Nephron (organoid): ENCODE results near the gene OVCH1.
"Not testable (repeated sequence)": the region's sequence is repeated elsewhere in the genome, so short reads cannot be mapped to it uniquely, and the experiment has no call there.

Source experiments
- H3K27ac Mint-ChIP-seq, 3 experiments: 2 replicates each; pipeline ENCODE4 v1.8.0; 2020; ENCODE audit warnings: mixed read lengths in 3 of 3, mild to moderate bottlenecking in 2 of 3, moderate library complexity in 1 of 3
- H3K27me3 Mint-ChIP-seq: 2 replicates; pipeline ENCODE4 v1.8.0; 2021; ENCODE audit warnings: low read depth, mild to moderate bottlenecking, moderate library complexity, mixed read lengths
- H3K36me3 Mint-ChIP-seq: 2 replicates; pipeline ENCODE4 v1.8.0; 2020; ENCODE audit warnings: low read depth, mixed read lengths
- H3K4me1 Mint-ChIP-seq: 2 replicates; pipeline ENCODE4 v1.8.0; 2020; ENCODE audit warnings: mixed read lengths
- H3K4me3 Mint-ChIP-seq, 3 experiments: 2 replicates each; pipeline ENCODE4 v1.8.0; 2020; ENCODE audit warnings: mild to moderate bottlenecking in 3 of 3, mixed read lengths in 3 of 3, moderate library complexity in 2 of 3
- H3K9me3 Mint-ChIP-seq: 2 replicates; pipeline ENCODE4 v1.8.0; 2020; ENCODE audit warnings: mixed read lengths
- CTCF ChIP-seq, 3 experiments: fragments of 200-600 bp; sonication (generic); IDR thresholded peaks; one replicate each; pipeline ENCODE4 v1.5.0; 2021; ENCODE audit warnings: antibody characterized with exemption in 3 of 3; ENCODE audit not compliant: unreplicated experiment in 3 of 3

The OVCH1 gene

DNA sequence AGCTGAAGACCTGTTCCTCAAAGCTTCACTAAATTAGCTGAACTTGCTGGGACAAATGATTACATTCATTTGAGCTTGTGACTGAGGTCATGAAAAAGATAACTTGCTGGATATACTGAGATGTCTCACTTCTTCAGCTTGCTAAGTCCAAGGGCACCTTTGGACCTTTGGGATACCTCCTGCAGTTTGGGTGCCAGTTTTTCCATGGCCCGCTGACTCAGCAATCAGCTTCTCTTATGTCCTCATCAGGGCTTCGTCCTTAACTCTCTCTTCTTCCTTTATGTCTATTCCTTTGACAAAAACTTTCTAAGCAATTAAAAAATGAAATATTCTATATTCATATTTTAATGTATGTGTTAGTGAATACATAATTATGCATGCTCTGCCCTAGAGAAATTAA, 45.6 kb downstream of the OVCH1 start:
- Mint-ChIP-seq H3K36me3 (no peaks in the 10 kb centered on the region), H3K27me3 (no peaks in the 10 kb centered on the region), H3K4me1 (no peaks in the 10 kb centered on the region), H3K9me3 (no peaks in the 10 kb centered on the region), H3K4me3 (no peak overlapping the region), H3K27ac (no peak overlapping the region)
- TF ChIP-seq CTCF (IDR thresholded peaks at IDR 0.05; ENCODE audit: unreplicated experiment in 3 of 3), result no peak

- no peak for TF ChIP-seq CTCF (IDR thresholded peaks at IDR 0.05; ENCODE audit: unreplicated experiment in 3 of 3)
- H3K36me3 Mint-ChIP-seq, result no peaks in the 10 kb centered on the region
- no peak overlapping the region for H3K4me3 Mint-ChIP-seq
- H3K27me3 Mint-ChIP-seq, result no peaks in the 10 kb centered on the region
- H3K27ac Mint-ChIP-seq, result no peak overlapping the region
- H3K9me3 Mint-ChIP-seq, result no peaks in the 10 kb centered on the region
- no peaks in the 10 kb centered on the region for H3K4me1 Mint-ChIP-seq
Observed at GRCh38 chr12:29448157-29448556, 49.3 kb downstream of the OVCH1 start.

GRCh38 chr12:29447285-29447975, 50.1 kb downstream of the OVCH1 start:
- no peaks in the 10 kb centered on the region for H3K9me3 Mint-ChIP-seq
- H3K4me3 Mint-ChIP-seq, result no peak overlapping the region
- no peaks in the 10 kb centered on the region for H3K27me3 Mint-ChIP-seq
- H3K27ac Mint-ChIP-seq, result no peak overlapping the region
- no peaks in the 10 kb centered on the region for H3K36me3 Mint-ChIP-seq
- no peak for TF ChIP-seq CTCF (IDR thresholded peaks at IDR 0.05; ENCODE audit: unreplicated experiment in 3 of 3)
- no peaks in the 10 kb centered on the region for H3K4me1 Mint-ChIP-seq

GRCh38 chr12:29439506-29439905, 58.0 kb downstream of the OVCH1 start:
- Mint-ChIP-seq H3K27ac (peak overlapping the region in 1 of 3 experiments; percentile 10), H3K4me1 (no peaks in the 10 kb centered on the region), H3K36me3 (no peaks in the 10 kb centered on the region), H3K4me3 (no peak overlapping the region), H3K9me3 (peaks cover 4% of the 10 kb centered on the region), H3K27me3 (no peaks in the 10 kb centered on the region)
- no peak for TF ChIP-seq CTCF (IDR thresholded peaks at IDR 0.05; ENCODE audit: unreplicated experiment in 3 of 3)

- no peaks in the 10 kb centered on the region for H3K4me1 Mint-ChIP-seq
- no peaks in the 10 kb centered on the region for H3K27me3 Mint-ChIP-seq
- no peaks in the 10 kb centered on the region for H3K36me3 Mint-ChIP-seq
- H3K9me3 Mint-ChIP-seq, result peaks cover 4% of the 10 kb centered on the region
- H3K27ac Mint-ChIP-seq, result no peak overlapping the region
- no peak for TF ChIP-seq CTCF (IDR thresholded peaks at IDR 0.05; ENCODE audit: unreplicated experiment in 3 of 3)
- no peak overlapping the region for H3K4me3 Mint-ChIP-seq
Observed at GRCh38 chr12:29438752-29439408, 58.6 kb downstream of the OVCH1 start.

DNA sequence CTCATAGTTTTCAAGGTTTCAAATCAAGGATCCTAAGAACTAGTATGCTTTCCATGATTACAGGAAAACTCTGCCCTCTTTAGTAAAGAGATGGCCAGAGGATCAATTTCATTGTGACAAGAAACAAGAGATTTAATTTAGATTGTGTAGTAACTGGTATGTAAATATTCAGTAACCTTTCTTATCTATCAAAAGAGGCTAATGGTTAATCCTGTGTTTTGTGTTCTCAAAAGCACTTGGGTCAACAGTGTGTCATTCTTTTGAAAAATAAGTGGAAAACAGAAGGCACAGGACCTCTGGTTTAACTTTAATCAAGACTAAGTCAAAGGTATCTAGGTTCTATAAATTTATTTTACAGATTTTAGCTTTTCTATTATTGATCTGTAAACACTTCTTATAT, 59.9 kb downstream of the OVCH1 start:
- Mint-ChIP-seq H3K27me3 (no peaks in the 10 kb centered on the region), H3K27ac (no peak overlapping the region), H3K4me1 (no peaks in the 10 kb centered on the region), H3K9me3 (peaks cover 4% of the 10 kb centered on the region), H3K36me3 (no peaks in the 10 kb centered on the region), H3K4me3 (no peak overlapping the region)
- no peak for TF ChIP-seq CTCF (IDR thresholded peaks at IDR 0.05; ENCODE audit: unreplicated experiment in 3 of 3)

DNA sequence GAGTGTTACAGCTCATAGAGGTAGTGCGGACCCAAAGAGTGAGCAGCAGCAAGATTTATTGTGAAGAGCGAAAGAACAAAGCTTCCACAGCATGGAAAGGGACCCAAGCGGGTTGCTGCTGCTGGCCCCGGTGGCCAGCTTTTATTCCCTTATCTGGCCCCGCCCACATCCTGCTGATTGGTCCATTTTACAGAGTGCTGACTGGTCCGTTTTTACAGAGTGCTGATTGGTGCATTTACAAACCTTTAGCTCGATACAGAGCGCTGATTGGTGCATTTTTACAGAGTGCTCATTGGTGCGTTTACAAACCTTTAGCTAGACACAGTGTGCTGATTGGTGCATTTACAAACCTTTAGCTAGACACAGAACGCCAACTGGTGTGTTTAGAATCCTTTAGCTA, 60.7 kb downstream of the OVCH1 start:
- not testable (repeated sequence) for H3K4me1 Mint-ChIP-seq, H3K27ac Mint-ChIP-seq, H3K36me3 Mint-ChIP-seq, H3K27me3 Mint-ChIP-seq, H3K4me3 Mint-ChIP-seq, H3K9me3 Mint-ChIP-seq
